NCI-H345 (cell line): ENCODE results near the gene PBLD.
"Not testable (repeated sequence)": the region's sequence is repeated elsewhere in the genome, so short reads cannot be mapped to it uniquely, and the experiment has no call there.

Source experiments
- DNase-seq: peaks from one replicate; lab custom pipeline; 2025; lab: John Stamatoyannopoulos, UW

Gene PBLD

GRCh38 chr10:68330852-68331454 lies 1.8 kb downstream of the PBLD start:
- no peak for DNase-seq

GRCh38 chr10:68329506-68329861 lies 3.2 kb downstream of the PBLD start:
- no peak for DNase-seq

GRCh38 chr10:68327889-68328786 lies 4.6 kb downstream of the PBLD start:
- DNase-seq, result no peak

- not testable (repeated sequence) for DNase-seq
These were observed 8.3 kb downstream of the PBLD start for GRCh38 chr10:68324396-68324795.

- no peak for DNase-seq
These were observed 14.2 kb downstream of the PBLD start for GRCh38 chr10:68318331-68319059.

- no peak for DNase-seq
These were observed 17.1 kb downstream of the PBLD start for GRCh38 chr10:68315582-68315981.

- DNase-seq, result not testable (repeated sequence)
These were observed 17.8 kb downstream of the PBLD start for GRCh38 chr10:68314930-68315329.

GRCh38 chr10:68310531-68310930 lies 22.2 kb downstream of the PBLD start:
- no peak for DNase-seq

- no peak for DNase-seq
These were observed 26.9 kb downstream of the PBLD start for GRCh38 chr10:68305854-68306253.

- no peak for DNase-seq
These were observed 28.8 kb downstream of the PBLD start for GRCh38 chr10:68303849-68304412.

GRCh38 chr10:68302871-68303270 lies 29.9 kb downstream of the PBLD start:
- no peak for DNase-seq

GRCh38 chr10:68302503-68302823 lies 30.3 kb downstream of the PBLD start:
- no peak for DNase-seq

GRCh38 chr10:68301790-68302502 lies 30.8 kb downstream of the PBLD start:
- DNase-seq, result peak; percentile 11

GRCh38 chr10:68301301-68301700 lies 31.4 kb downstream of the PBLD start:
- DNase-seq, result no peak

GRCh38 chr10:68296843-68297663 lies 35.7 kb downstream of the PBLD start:
- no peak for DNase-seq

- DNase-seq, result no peak
These were observed 42.0 kb downstream of the PBLD start for GRCh38 chr10:68290736-68291135.

- DNase-seq, result no peak
These were observed 44.0 kb downstream of the PBLD start for GRCh38 chr10:68288717-68289116.

GRCh38 chr10:68284062-68285001 lies 48.4 kb downstream of the PBLD start:
- DNase-seq, result no peak

GRCh38 chr10:68280758-68281157 lies 52.0 kb downstream of the PBLD start:
- DNase-seq, result no peak
